ENCODE data around the gene INO80E. TPM values are rescaled to one million over a fixed set of nuclear protein-coding genes. Genes with fewer than 3 reads are reported as not detected.

The INO80E gene
- total RNA-seq, 1 experiment from 2014 or later = 89.8 TPM

DNA sequence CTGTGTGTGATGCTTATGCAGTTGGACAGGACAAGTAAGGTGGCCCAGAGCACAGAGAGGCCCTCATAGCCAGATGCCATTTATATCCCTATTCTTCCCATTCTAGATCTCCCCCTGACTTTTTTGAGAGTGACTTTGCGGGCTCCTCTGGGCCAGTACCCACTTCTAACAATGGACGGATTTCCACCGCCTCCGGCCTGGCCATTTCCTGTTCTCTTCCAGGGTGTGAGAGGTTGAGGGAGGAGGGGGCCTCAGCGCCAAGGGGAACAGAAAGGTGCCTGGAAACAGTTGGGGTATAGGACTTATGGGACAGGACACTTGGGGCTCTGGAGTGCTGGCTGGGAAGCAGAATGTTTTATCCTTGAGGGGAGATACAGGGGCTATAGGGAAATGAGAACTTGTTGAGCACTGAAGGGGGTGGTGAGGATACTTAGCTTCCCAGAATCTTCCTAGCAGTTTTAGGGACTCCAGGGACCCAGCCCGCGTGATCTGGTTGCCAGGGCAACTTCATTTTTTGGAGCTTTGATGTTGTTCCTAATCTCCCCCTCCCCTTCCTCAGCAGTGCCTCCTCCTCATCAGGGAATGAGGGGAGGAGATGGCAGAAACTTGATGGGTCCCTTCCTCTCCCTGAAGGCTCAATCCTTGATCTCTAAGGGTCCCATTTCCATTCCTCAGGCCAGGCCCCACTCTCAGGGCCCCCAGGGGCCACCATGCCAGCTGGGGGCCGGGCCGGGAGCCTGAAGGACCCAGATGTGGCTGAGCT, 18.8 kb upstream of the INO80E start (continued):
- TF ChIP-seq, protein P1, sequence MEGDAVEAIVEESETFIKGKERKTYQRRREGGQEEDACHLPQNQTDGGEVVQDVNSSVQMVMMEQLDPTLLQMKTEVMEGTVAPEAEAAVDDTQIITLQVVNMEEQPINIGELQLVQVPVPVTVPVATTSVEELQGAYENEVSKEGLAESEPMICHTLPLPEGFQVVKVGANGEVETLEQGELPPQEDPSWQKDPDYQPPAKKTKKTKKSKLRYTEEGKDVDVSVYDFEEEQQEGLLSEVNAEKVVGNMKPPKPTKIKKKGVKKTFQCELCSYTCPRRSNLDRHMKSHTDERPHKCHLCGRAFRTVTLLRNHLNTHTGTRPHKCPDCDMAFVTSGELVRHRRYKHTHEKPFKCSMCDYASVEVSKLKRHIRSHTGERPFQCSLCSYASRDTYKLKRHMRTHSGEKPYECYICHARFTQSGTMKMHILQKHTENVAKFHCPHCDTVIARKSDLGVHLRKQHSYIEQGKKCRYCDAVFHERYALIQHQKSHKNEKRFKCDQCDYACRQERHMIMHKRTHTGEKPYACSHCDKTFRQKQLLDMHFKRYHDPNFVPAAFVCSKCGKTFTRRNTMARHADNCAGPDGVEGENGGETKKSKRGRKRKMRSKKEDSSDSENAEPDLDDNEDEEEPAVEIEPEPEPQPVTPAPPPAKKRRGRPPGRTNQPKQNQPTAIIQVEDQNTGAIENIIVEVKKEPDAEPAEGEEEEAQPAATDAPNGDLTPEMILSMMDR (IDR thresholded peaks at IDR 0.05 in 2 of 3, conservative IDR thresholded peaks at IDR 0.05 in 1 of 3; ENCODE audit: borderline replicate concordance in 1 of 3, insufficient read depth in 1 of 3, low read depth in 2 of 3, low read length in 2 of 3) = no peak
- no peak for TF ChIP-seq POLR2A (IDR thresholded peaks at IDR 0.05; ENCODE audit: borderline replicate concordance, extremely low read depth, insufficient read depth, insufficient read length)
- no peak for TF ChIP-seq JUND (IDR thresholded peaks at IDR 0.05)
- no peak for TF ChIP-seq YY1 (IDR thresholded peaks at IDR 0.05; ENCODE audit: extremely low read depth, insufficient replicate concordance, low read depth, low read length)

DNA sequence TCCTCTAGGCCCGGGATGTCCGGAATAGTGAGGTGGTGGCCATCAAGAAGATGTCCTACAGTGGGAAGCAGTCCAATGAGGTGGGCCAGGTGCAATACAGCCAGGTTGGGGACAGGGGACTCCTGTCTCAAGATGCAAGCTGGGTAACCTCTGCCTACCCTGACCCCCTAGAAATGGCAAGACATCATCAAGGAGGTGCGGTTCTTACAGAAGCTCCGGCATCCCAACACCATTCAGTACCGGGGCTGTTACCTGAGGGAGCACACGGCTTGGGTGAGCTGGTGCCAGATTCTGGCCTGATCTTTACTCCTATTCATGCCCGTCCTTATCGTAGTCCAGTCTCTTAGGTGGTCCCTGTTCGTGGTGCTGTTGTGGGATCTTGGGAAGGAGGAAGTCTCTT, 18.0 kb upstream of the INO80E start:
- no peak for TF ChIP-seq YY1 (IDR thresholded peaks at IDR 0.05; ENCODE audit: extremely low read depth, insufficient replicate concordance, low read depth, low read length)
- TF ChIP-seq SRF (IDR thresholded peaks at IDR 0.05; ENCODE audit: low read depth) = no peak
- TF ChIP-seq, protein P2, sequence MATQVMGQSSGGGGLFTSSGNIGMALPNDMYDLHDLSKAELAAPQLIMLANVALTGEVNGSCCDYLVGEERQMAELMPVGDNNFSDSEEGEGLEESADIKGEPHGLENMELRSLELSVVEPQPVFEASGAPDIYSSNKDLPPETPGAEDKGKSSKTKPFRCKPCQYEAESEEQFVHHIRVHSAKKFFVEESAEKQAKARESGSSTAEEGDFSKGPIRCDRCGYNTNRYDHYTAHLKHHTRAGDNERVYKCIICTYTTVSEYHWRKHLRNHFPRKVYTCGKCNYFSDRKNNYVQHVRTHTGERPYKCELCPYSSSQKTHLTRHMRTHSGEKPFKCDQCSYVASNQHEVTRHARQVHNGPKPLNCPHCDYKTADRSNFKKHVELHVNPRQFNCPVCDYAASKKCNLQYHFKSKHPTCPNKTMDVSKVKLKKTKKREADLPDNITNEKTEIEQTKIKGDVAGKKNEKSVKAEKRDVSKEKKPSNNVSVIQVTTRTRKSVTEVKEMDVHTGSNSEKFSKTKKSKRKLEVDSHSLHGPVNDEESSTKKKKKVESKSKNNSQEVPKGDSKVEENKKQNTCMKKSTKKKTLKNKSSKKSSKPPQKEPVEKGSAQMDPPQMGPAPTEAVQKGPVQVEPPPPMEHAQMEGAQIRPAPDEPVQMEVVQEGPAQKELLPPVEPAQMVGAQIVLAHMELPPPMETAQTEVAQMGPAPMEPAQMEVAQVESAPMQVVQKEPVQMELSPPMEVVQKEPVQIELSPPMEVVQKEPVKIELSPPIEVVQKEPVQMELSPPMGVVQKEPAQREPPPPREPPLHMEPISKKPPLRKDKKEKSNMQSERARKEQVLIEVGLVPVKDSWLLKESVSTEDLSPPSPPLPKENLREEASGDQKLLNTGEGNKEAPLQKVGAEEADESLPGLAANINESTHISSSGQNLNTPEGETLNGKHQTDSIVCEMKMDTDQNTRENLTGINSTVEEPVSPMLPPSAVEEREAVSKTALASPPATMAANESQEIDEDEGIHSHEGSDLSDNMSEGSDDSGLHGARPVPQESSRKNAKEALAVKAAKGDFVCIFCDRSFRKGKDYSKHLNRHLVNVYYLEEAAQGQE (IDR thresholded peaks at IDR 0.05; ENCODE audit: low read depth) = no peak
- RAD21 ChIA-PET (ENCODE audit: low non-redundant PET in 1 of 2, low total read pairs in 2 of 2, uncharacterized antibody in 2 of 2, unreplicated experiment in 2 of 2) = no interaction called here
- Histone ChIP-seq H3K4me1 (ENCODE audit: control insufficient read depth in 1 of 2, insufficient read depth in 2 of 2, low read length in 2 of 2) (peaks cover 8 to 22% of the 10 kb centered on the region in 2 experiments), H3K36me3 (ENCODE audit: control insufficient read depth in 1 of 2, insufficient read depth in 2 of 2, low read length in 2 of 2) (peaks cover 48 to 53% of the 10 kb centered on the region in 2 experiments), H3K79me2 (ENCODE audit: insufficient read depth, low read length) (peaks cover 67% of the 10 kb centered on the region), H2AFZ (ENCODE audit: low read depth, low read length, poor library complexity, severe bottlenecking) (no peak overlapping the region), H3K4me3 (replicated peaks in 1 of 2; ENCODE audit: low read depth in 1 of 2, low read length in 2 of 2) (no peak overlapping the region), H3K27me3 (ENCODE audit: insufficient read depth, low read length) (no peaks in the 10 kb centered on the region), H3K9me3 (ENCODE audit: control insufficient read depth in 1 of 2, insufficient read depth in 1 of 2, low read depth in 1 of 2, low read length in 2 of 2) (no peaks in the 10 kb centered on the region), H3K27ac (ENCODE audit: low read depth, low read length) (no peak overlapping the region), H4K20me1 (ENCODE audit: insufficient read depth) (no peaks in the 10 kb centered on the region), H3K4me2 (ENCODE audit: low read length) (no peak overlapping the region), H3K9me2 (ENCODE audit: insufficient read depth) (no peaks in the 10 kb centered on the region), H3K9ac (ENCODE audit: low read length) (no peak overlapping the region)
- ATAC-seq = no peak
- CTCF ChIA-PET = no interaction called here
- POLR2A ChIA-PET = no interaction called here
- intact Hi-C loops (cut with micrococcal nuclease) = no loop called here
- no peak for DNase-seq (ENCODE audit: low read depth, low spot score)
- no TSS peak for BruUV-seq (replicated peaks)

All from HCT116 (cell line).